ENCODE results near the gene PLA2G2F.

Gene PLA2G2F

GRCh38 chr1:20134995-20135394 is 4.1 kb upstream of the PLA2G2F start:
- Histone ChIP-seq H3K4me3 (ENCODE audit: low read depth in 1 of 2, low read length in 1 of 2) (no peak overlapping the region), H3K36me3 (no peaks in the 10 kb centered on the region), H3K27me3 (peaks cover 7% of the 10 kb centered on the region), H3K27ac (no peak overlapping the region), H3K4me1 (ENCODE audit: control insufficient read depth in 1 of 2, insufficient read depth in 1 of 2, low read depth in 1 of 2, low read length in 1 of 2) (no peaks in the 10 kb centered on the region), H3K9me3 (no peaks in the 10 kb centered on the region)
- TF ChIP-seq, protein P1, sequence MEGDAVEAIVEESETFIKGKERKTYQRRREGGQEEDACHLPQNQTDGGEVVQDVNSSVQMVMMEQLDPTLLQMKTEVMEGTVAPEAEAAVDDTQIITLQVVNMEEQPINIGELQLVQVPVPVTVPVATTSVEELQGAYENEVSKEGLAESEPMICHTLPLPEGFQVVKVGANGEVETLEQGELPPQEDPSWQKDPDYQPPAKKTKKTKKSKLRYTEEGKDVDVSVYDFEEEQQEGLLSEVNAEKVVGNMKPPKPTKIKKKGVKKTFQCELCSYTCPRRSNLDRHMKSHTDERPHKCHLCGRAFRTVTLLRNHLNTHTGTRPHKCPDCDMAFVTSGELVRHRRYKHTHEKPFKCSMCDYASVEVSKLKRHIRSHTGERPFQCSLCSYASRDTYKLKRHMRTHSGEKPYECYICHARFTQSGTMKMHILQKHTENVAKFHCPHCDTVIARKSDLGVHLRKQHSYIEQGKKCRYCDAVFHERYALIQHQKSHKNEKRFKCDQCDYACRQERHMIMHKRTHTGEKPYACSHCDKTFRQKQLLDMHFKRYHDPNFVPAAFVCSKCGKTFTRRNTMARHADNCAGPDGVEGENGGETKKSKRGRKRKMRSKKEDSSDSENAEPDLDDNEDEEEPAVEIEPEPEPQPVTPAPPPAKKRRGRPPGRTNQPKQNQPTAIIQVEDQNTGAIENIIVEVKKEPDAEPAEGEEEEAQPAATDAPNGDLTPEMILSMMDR (IDR thresholded peaks at IDR 0.05), result no peak

- Histone ChIP-seq H3K36me3 (no peaks in the 10 kb centered on the region), H3K27me3 (peaks cover 7% of the 10 kb centered on the region), H3K4me1 (ENCODE audit: control insufficient read depth in 1 of 2, insufficient read depth in 1 of 2, low read depth in 1 of 2, low read length in 1 of 2) (no peaks in the 10 kb centered on the region), H3K27ac (no peak overlapping the region), H3K9me3 (no peaks in the 10 kb centered on the region), H3K4me3 (ENCODE audit: low read depth in 1 of 2, low read length in 1 of 2) (no peak overlapping the region)
- TF ChIP-seq, protein P1 (IDR thresholded peaks at IDR 0.05), result no peak
Observed at GRCh38 chr1:20136249-20136648, 2.9 kb upstream of the PLA2G2F start.

GRCh38 chr1:20137055-20137454 is 2.1 kb upstream of the PLA2G2F start:
- no peaks in the 10 kb centered on the region for H3K4me1 ChIP-seq (ENCODE audit: control insufficient read depth in 1 of 2, insufficient read depth in 1 of 2, low read depth in 1 of 2, low read length in 1 of 2)
- H3K36me3 ChIP-seq, result no peaks in the 10 kb centered on the region
- no peak overlapping the region for H3K4me3 ChIP-seq (ENCODE audit: low read depth in 1 of 2, low read length in 1 of 2)
- no peaks in the 10 kb centered on the region for H3K9me3 ChIP-seq
- H3K27me3 ChIP-seq, result peaks cover 7% of the 10 kb centered on the region
- no peak overlapping the region for H3K27ac ChIP-seq
- TF ChIP-seq, protein P1 (IDR thresholded peaks at IDR 0.05), result no peak

GRCh38 chr1:20137604-20138003 is 1.5 kb upstream of the PLA2G2F start:
- Histone ChIP-seq H3K4me3 (ENCODE audit: low read depth in 1 of 2, low read length in 1 of 2) (no peak overlapping the region), H3K9me3 (no peaks in the 10 kb centered on the region), H3K36me3 (no peaks in the 10 kb centered on the region), H3K27ac (no peak overlapping the region), H3K4me1 (ENCODE audit: control insufficient read depth in 1 of 2, insufficient read depth in 1 of 2, low read depth in 1 of 2, low read length in 1 of 2) (no peaks in the 10 kb centered on the region), H3K27me3 (peaks cover 7% of the 10 kb centered on the region)
- TF ChIP-seq, protein P1 (IDR thresholded peaks at IDR 0.05), result no peak

DNA sequence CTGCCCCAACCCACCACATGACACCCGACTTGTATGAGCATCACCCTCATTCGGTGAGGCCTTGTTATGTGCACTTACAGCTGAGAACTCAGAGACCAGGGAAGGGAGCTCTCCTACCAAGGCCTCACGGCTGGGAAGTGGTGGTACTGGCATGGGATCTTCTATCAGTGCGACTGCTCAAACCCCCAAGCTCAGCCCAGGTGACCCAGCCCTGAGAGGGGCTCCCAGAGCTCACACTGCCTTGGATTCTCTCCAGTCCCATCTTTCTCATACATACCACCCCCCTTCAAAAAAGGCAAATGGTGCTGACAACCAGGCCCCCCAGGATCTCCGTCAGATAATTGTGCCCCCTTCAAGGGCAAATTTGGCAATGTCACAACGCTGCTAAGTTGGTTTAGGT is 777 bp upstream of the PLA2G2F start:
- TF ChIP-seq, protein P1 (IDR thresholded peaks at IDR 0.05), result no peak
- Histone ChIP-seq H3K27me3 (peaks cover 4% of the 10 kb centered on the region), H3K9me3 (no peaks in the 10 kb centered on the region), H3K4me1 (ENCODE audit: control insufficient read depth in 1 of 2, insufficient read depth in 1 of 2, low read depth in 1 of 2, low read length in 1 of 2) (no peaks in the 10 kb centered on the region), H3K36me3 (no peaks in the 10 kb centered on the region), H3K4me3 (ENCODE audit: low read depth in 1 of 2, low read length in 1 of 2) (no peak overlapping the region), H3K27ac (no peak overlapping the region)

Data from neutrophil (primary cell).